H1 (cell line): ENCODE results near the gene POU2F2. TPM values are rescaled to one million over a fixed set of nuclear protein-coding genes. Genes with fewer than 3 reads are reported as not detected.

Source experiments
- CTCF ChIA-PET: fragments of 300-600 bp; sonication (Branson Sonifier 250); formaldehyde crosslinking; loops from one replicate; lab custom pipeline; 2021; ENCODE audit not compliant: partially characterized antibody; lab: Charles Lee
- POLR2A ChIA-PET: fragments of 300-600 bp; sonication (Branson Sonifier 250); formaldehyde crosslinking; loops from one replicate; lab custom pipeline; 2021; ENCODE audit warnings: inconsistent platforms; ENCODE audit not compliant: partially characterized antibody; lab: Charles Lee
- DNase-seq, 2 experiments: peaks; one replicate each; pipeline versions ENCODE4 v3.0.0 to v3.0.0-alpha.2; 2010 to 2022; ENCODE audit warnings: low spot score in 2 of 2, low read depth in 1 of 2, mixed read lengths in 1 of 2
- FAIRE-seq: peaks from 2 replicates; lab custom pipeline; 2011; peaks lifted over from hg19 to GRCh38; lab: Jason Lieb, UNC
- H2AFZ ChIP-seq: 2 replicates; pipeline ENCODE4 v1.8.1; 2012; ENCODE audit warnings: low read length, inconsistent platforms
- H2AK5ac ChIP-seq: 2 replicates; pipeline ENCODE4 v1.6.1; 2013; ENCODE audit warnings: low read depth, low read length
- H2BK120ac ChIP-seq: replicated peaks from 2 replicates; pipeline ENCODE3; 2013; ENCODE audit warnings: low read depth, low read length, inconsistent platforms
- H2BK12ac ChIP-seq: 2 replicates; pipeline ENCODE4 v1.6.1; 2013; ENCODE audit warnings: low read depth, low read length
- H2BK15ac ChIP-seq: 2 replicates; pipeline ENCODE4 v1.6.1; 2013; ENCODE audit warnings: low read length
- H2BK20ac ChIP-seq: 2 replicates; pipeline ENCODE4 v1.6.1; 2013; ENCODE audit warnings: low read length
- H2BK5ac ChIP-seq: 2 replicates; pipeline ENCODE4 v1.6.1; 2013; ENCODE audit warnings: low read depth, low read length
- H3K14ac ChIP-seq: 2 replicates; pipeline ENCODE4 v1.6.1; 2013; ENCODE audit warnings: inconsistent platforms; ENCODE audit not compliant: insufficient read length
- H3K18ac ChIP-seq: 2 replicates; pipeline ENCODE4 v1.6.1; 2013; ENCODE audit warnings: low read length; ENCODE audit errors: extremely low read depth
- H3K23ac ChIP-seq: 2 replicates; pipeline ENCODE4 v1.6.1; 2013; ENCODE audit warnings: inconsistent platforms; ENCODE audit not compliant: insufficient read length
- H3K23me2 ChIP-seq: 2 replicates; pipeline ENCODE4 v1.6.1; 2013; ENCODE audit warnings: low read depth, low read length
- H3K27ac ChIP-seq: 2 replicates; pipeline ENCODE4 v1.6.1; 2011; ENCODE audit warnings: low read depth, low read length, inconsistent platforms
- H3K27me3 ChIP-seq, 4 experiments: replicated peaks in 1 of 4; 1 replicate in 1 of 4; 2 replicates in 3 of 4; pipeline versions ENCODE4 v1.6.1 to v1.8.1; 2011 to 2013; ENCODE audit warnings: low read length in 3 of 4, mild to moderate bottlenecking in 3 of 4, inconsistent platforms in 2 of 4, mixed read lengths in 2 of 4, moderate library complexity in 1 of 4; ENCODE audit not compliant: control insufficient read depth in 3 of 4, insufficient read depth in 3 of 4; ENCODE audit errors: extremely low read depth in 1 of 4
- H3K36me3 ChIP-seq, 4 experiments: 2 replicates each; pipeline versions ENCODE4 v1.6.1 to v1.8.1; 2011 to 2013; ENCODE audit warnings: mild to moderate bottlenecking in 4 of 4, low read length in 3 of 4, moderate library complexity in 2 of 4, control low read depth in 1 of 4, inconsistent platforms in 1 of 4; ENCODE audit not compliant: insufficient read depth in 4 of 4, control insufficient read depth in 2 of 4
- H3K4ac ChIP-seq: replicated peaks from 2 replicates; pipeline ENCODE3; 2013; ENCODE audit warnings: low read length, low read depth, mixed read lengths, inconsistent platforms; ENCODE audit not compliant: insufficient read length
- H3K4me1 ChIP-seq, 4 experiments: replicated peaks in 1 of 4; 1 replicate in 1 of 4; 2 replicates in 3 of 4; pipeline versions ENCODE4 v1.6.1 to v1.8.1; 2011 to 2013; ENCODE audit warnings: low read length in 3 of 4, inconsistent platforms in 2 of 4, mixed read lengths in 1 of 4; ENCODE audit not compliant: insufficient read depth in 4 of 4, control insufficient read depth in 3 of 4
- H3K4me2 ChIP-seq, 2 experiments: 2 replicates each; pipeline versions ENCODE4 v1.6.1 to v1.8.1; 2011 to 2013; ENCODE audit warnings: low read depth in 2 of 2, low read length in 2 of 2, control low read depth in 1 of 2, inconsistent platforms in 1 of 2, mild to moderate bottlenecking in 1 of 2; ENCODE audit not compliant: insufficient read depth in 1 of 2
- H3K4me3 ChIP-seq, 4 experiments: fragments of 200-600, 300-600 bp in 1 of 4; sonication (generic), shearing (Covaris generic), sonication (Bioruptor Twin) in 1 of 4; 2 replicates each; pipeline versions ENCODE4 v1.5.1 to v1.8.1; 2011 to 2016; ENCODE audit warnings: low read length in 4 of 4, low read depth in 3 of 4, control low read depth in 2 of 4, inconsistent platforms in 2 of 4, mild to moderate bottlenecking in 2 of 4, mixed read lengths in 1 of 4, moderate library complexity in 1 of 4; ENCODE audit not compliant: insufficient read depth in 2 of 4; ENCODE audit errors: extremely low read depth in 1 of 4
- H3K56ac ChIP-seq: replicated peaks from 2 replicates; pipeline ENCODE3; 2013; ENCODE audit warnings: low read depth, mild to moderate bottlenecking, mixed read lengths, low read length, inconsistent platforms; ENCODE audit not compliant: insufficient read length
- H3K79me1 ChIP-seq: 2 replicates; pipeline ENCODE4 v1.6.1; 2013; ENCODE audit warnings: low read depth, low read length, control low read depth
- H3K79me2 ChIP-seq, 2 experiments: 2 replicates each; pipeline versions ENCODE4 v1.6.1 to v1.8.1; 2012 to 2013; ENCODE audit warnings: low read length in 2 of 2, mild to moderate bottlenecking in 2 of 2, inconsistent platforms in 1 of 2; ENCODE audit not compliant: insufficient read depth in 2 of 2, control insufficient read depth in 1 of 2
- H3K9ac ChIP-seq, 4 experiments: replicated peaks in 1 of 4; 1 replicate in 1 of 4; 2 replicates in 3 of 4; pipeline versions ENCODE4 v1.6.1 to v1.8.1; 2011 to 2013; ENCODE audit warnings: low read depth in 3 of 4, low read length in 3 of 4, control low read depth in 2 of 4, mild to moderate bottlenecking in 2 of 4, moderate library complexity in 2 of 4, inconsistent platforms in 1 of 4; ENCODE audit errors: extremely low read depth in 1 of 4
- H3K9me3 ChIP-seq, 2 experiments: 2 replicates each; pipeline versions ENCODE4 v1.6.1 to v1.8.1; 2012 to 2013; ENCODE audit warnings: mild to moderate bottlenecking in 2 of 2, moderate library complexity in 2 of 2, control low read depth in 1 of 2, inconsistent platforms in 1 of 2, low read depth in 1 of 2, low read length in 1 of 2, mixed read lengths in 1 of 2; ENCODE audit not compliant: insufficient read depth in 2 of 2
- H4K20me1 ChIP-seq, 2 experiments: replicated peaks in 1 of 2; 2 replicates each; pipeline versions ENCODE3 to v1.8.1; 2011 to 2013; ENCODE audit warnings: inconsistent platforms in 2 of 2, low read length in 2 of 2, mild to moderate bottlenecking in 1 of 2; ENCODE audit not compliant: insufficient read depth in 2 of 2, control insufficient read depth in 1 of 2
- H4K5ac ChIP-seq: 2 replicates; pipeline ENCODE4 v1.6.1; 2013; ENCODE audit warnings: low read length, low read depth, mixed read lengths, inconsistent platforms; ENCODE audit not compliant: insufficient read length
- H4K8ac ChIP-seq: 2 replicates; pipeline ENCODE4 v1.8.0; 2013; ENCODE audit warnings: mild to moderate bottlenecking, moderate library complexity, low read length, inconsistent platforms; ENCODE audit not compliant: insufficient read depth; ENCODE audit errors: extremely low read depth
- H4K91ac ChIP-seq: replicated peaks from 2 replicates; pipeline ENCODE3; 2013; ENCODE audit warnings: low read length, mixed read lengths, inconsistent platforms; ENCODE audit not compliant: insufficient read length
- KDM1A ChIP-seq: fragments of 200-600, 300-600 bp; sonication (generic); IDR thresholded peaks from 2 replicates; pipeline ENCODE4 v1.7.1; 2016; ENCODE audit warnings: mild to moderate bottlenecking, low read length, borderline replicate concordance
- TAF7 ChIP-seq: optimal IDR thresholded peaks from 2 replicates; pipeline ENCODE3; 2011; ENCODE audit warnings: low read depth, mild to moderate bottlenecking, inconsistent platforms, low read length, moderate library complexity, borderline replicate concordance
- WGBS, 2 experiments: shearing (Covaris generic) in 1 of 2; methylation state at CpG; one replicate each; pipeline versions ENCODE4 v1.1.6 to v1.1.7; 2013 to 2015; ENCODE audit warnings: low lambda C conversion rate in 2 of 2, mixed read lengths in 2 of 2, inconsistent platforms in 1 of 2, low coverage in 1 of 2, missing lambda C conversion rate in 1 of 2; ENCODE audit not compliant: insufficient replicate concordance in 2 of 2, insufficient coverage in 1 of 2, insufficient read length in 1 of 2; ENCODE audit errors: extremely low coverage in 1 of 2, missing lambda C conversion rate in 1 of 2; 5-methylcytosine and 5-hydroxymethylcytosine counted together
- polyA plus RNA-seq, 7 experiments: library from polyadenylated mRNA; depleted of rRNA in 3 of 7; stranded (reverse) in 5 of 7; unstranded in 2 of 7; fragments of >200 nt in 5 of 7; fragments of 200-250 nt in 2 of 7; gene quantifications; 1 replicate in 5 of 7; 2 replicates in 1 of 7; 4 replicates in 1 of 7; pipeline versions ENCODE4 v1.2.1 to v1.2.3, GENCODE V29; 2011 to 2013; ENCODE audit warnings: missing spikeins in 2 of 7, mixed read lengths in 2 of 7
- total RNA-seq: library from RNA; stranded (reverse); fragmentation: NEBNext Ultra II Directional; extraction: Animal tissue kit (Norgen Biotek cat#: 25700); gene quantifications from 2 replicates; pipeline ENCODE4 v1.2.1, GENCODE V29; 2021
- TF ChIP-seq, protein P1 (sequence below), 3 experiments: IDR thresholded peaks; 1 replicate in 2 of 3; 2 replicates in 1 of 3; pipeline versions ENCODE4 v1.5.1 to v1.6.1; 2011; ENCODE audit warnings: low read length in 3 of 3, mild to moderate bottlenecking in 3 of 3, inconsistent platforms in 2 of 3, low read depth in 1 of 3, moderate library complexity in 1 of 3; ENCODE audit not compliant: insufficient read depth in 1 of 3; ENCODE audit errors: control extremely low read depth in 1 of 3

Gene POU2F2
- total and polyA plus RNA-seq, 2 of the 8 experiments (the other 6 are each of a cell fraction or from before 2014, with no cell fraction given) = 5.0 to 6.1 TPM

DNA sequence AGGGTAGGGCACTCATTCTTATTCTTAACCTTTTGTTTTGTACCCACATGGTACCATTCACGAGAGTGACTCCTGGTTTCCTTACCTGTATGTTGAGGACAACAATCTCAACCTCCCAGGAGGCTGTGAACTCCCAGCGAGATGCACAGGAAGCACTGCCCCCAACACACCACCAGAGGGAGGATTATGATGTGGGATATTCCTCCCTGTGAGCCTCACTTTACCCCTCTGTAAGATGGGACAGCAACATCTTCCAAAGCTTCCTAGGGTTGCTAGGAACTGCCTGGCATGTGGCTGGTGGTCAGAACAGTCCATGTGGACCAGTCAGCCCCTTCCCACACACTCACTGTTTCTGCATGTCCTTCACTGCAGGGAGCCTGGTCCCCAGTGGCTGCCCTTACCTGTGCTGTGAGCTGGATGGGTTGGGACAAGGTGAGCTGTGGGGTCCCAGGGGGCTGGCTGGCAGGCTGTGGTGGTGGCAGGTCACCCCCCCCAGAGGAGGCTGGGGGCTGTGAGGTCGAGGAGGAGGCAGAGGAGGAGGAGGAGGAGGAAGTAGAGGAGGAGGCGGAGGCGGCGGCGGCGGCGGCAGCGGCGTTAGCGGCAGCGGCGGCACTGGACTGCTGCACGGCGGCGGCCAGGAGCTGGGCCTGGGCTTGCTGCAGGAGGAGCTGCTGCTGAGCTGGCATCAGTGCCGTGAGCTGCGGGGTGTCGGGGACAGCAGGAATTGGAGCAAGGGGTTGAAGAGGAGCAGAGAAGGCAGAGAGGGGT, 15.8 kb downstream of the POU2F2 start:
- H4K8ac ChIP-seq = no peak overlapping the region; the same call in 1 of the 2 replicates
- H3K4me3 ChIP-seq = no peak overlapping the region
- H2AFZ ChIP-seq = no peak overlapping the region
- ChIA-PET POLR2A (interaction anchor here (1.2 kb wide), 1 partner anchor 123 kb away, joined by 3 read pairs; no protein-coding TSS in a partner anchor), CTCF (interaction anchor here (1.0 to 5.0 kb wide), 8 partner anchors 7 to 124 kb away, joined by 3 to 59 read pairs (median 4); partner anchors contain the start of gene POU2F2)
- H4K5ac ChIP-seq = no peak overlapping the region
- H3K27ac ChIP-seq = no peak overlapping the region
- H3K23ac ChIP-seq = no peak overlapping the region
- H2AK5ac ChIP-seq = peak overlapping the region; percentile 82; the same call in 1 of the 2 replicates
- no peaks in the 10 kb centered on the region for H3K27me3 ChIP-seq
- no peak overlapping the region for H3K56ac ChIP-seq
- H3K79me2 ChIP-seq = no peaks in the 10 kb centered on the region
- no peaks in the 10 kb centered on the region for H4K20me1 ChIP-seq
- FAIRE-seq = no peak
- no peak overlapping the region for H3K9ac ChIP-seq
- peak overlapping the region; percentile 40; the same call in 1 of the 2 replicates for H2BK15ac ChIP-seq
- no peak overlapping the region for H2BK12ac ChIP-seq
- no peak overlapping the region for H4K91ac ChIP-seq
- H2BK120ac ChIP-seq = no peak overlapping the region
- peaks cover 8 to 19% (median 13%) of the 10 kb centered on the region in 4 experiments for H3K4me1 ChIP-seq
- WGBS, 2 experiments = 96% methylated on average over 18 of the region's 20 CpGs; no CpG with 5 or more reads in 1 of the 2 experiments
- H2BK5ac ChIP-seq = no peak overlapping the region
- DNase-seq = no peak
- H3K4me2 ChIP-seq = no peak overlapping the region
- H3K14ac ChIP-seq = no peak overlapping the region
- H3K18ac ChIP-seq = no peak overlapping the region
- no peaks in the 10 kb centered on the region for H3K23me2 ChIP-seq
- no peak overlapping the region for H2BK20ac ChIP-seq
- H3K36me3 ChIP-seq = no peaks in the 10 kb centered on the region
- no peaks in the 10 kb centered on the region for H3K79me1 ChIP-seq
- H3K4ac ChIP-seq = no peak overlapping the region
- H3K9me3 ChIP-seq = no peaks in the 10 kb centered on the region
- TF ChIP-seq KDM1A (peak; percentile 88), TAF7 (no peak)
- TF ChIP-seq, protein P1, sequence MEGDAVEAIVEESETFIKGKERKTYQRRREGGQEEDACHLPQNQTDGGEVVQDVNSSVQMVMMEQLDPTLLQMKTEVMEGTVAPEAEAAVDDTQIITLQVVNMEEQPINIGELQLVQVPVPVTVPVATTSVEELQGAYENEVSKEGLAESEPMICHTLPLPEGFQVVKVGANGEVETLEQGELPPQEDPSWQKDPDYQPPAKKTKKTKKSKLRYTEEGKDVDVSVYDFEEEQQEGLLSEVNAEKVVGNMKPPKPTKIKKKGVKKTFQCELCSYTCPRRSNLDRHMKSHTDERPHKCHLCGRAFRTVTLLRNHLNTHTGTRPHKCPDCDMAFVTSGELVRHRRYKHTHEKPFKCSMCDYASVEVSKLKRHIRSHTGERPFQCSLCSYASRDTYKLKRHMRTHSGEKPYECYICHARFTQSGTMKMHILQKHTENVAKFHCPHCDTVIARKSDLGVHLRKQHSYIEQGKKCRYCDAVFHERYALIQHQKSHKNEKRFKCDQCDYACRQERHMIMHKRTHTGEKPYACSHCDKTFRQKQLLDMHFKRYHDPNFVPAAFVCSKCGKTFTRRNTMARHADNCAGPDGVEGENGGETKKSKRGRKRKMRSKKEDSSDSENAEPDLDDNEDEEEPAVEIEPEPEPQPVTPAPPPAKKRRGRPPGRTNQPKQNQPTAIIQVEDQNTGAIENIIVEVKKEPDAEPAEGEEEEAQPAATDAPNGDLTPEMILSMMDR (IDR thresholded peaks at IDR 0.05; ENCODE audit: control extremely low read depth in 1 of 3, insufficient read depth in 1 of 3, low read depth in 1 of 3, low read length in 3 of 3) = peak; percentile 7 to 60 (median 40); a peak in 3 of 4 replicates
